Stomach (tissue), 9 donors: ENCODE results near the gene TBC1D3B. TPM values are rescaled to one million over a fixed set of nuclear protein-coding genes. Genes with fewer than 3 reads are reported as not detected.
"Not testable (repeated sequence)": the region's sequence is repeated elsewhere in the genome, so short reads cannot be mapped to it uniquely, and the experiment has no call there.

Experiments
- DNase-seq, 2 donors: peaks; one replicate each; pipeline versions ENCODE4 v3.0.0 to v3.0.0-alpha.2; 2013 to 2019
- H3K27ac ChIP-seq, 5 donors: fragments of 200-600 bp in 4 of 5; sonication (generic) in 4 of 5; one replicate each; pipeline ENCODE4 v1.5.1; 2013 to 2019; ENCODE audit warnings: mild to moderate bottlenecking in 1 of 5, moderate library complexity in 1 of 5
- H3K27me3 ChIP-seq, 3 donors: fragments of 200-600 bp; sonication (generic); one replicate each; pipeline ENCODE4 v1.5.1; 2017 to 2019; ENCODE audit warnings: mixed run types in 1 of 3
- H3K36me3 ChIP-seq, 4 donors: fragments of 200-600 bp; sonication (generic); 1 replicate in 3 of 4; 2 replicates in 1 of 4; pipeline ENCODE4 v1.5.1; 2016 to 2019
- H3K4me1 ChIP-seq, 4 donors: fragments of 200-600 bp; sonication (generic); one replicate each; pipeline ENCODE4 v1.5.1; 2016 to 2019
- H3K4me3 ChIP-seq, 4 donors: fragments of 200-600 bp; sonication (generic) in 3 of 4; one replicate each; pipeline ENCODE4 v1.5.1; 2016 to 2019; ENCODE audit warnings: mild to moderate bottlenecking in 1 of 4
- H3K9me3 ChIP-seq, 4 donors: fragments of 200-600 bp; sonication (generic); one replicate each; pipeline ENCODE4 v1.5.1; 2016 to 2019
- CTCF ChIP-seq, 7 experiments: fragments of 450-650 bp in 4 of 7; fragments of 200-600 bp in 3 of 7; sonication (generic) in 3 of 7; IDR thresholded peaks; one replicate each; pipeline ENCODE4 v1.5.1; 2016 to 2019; ENCODE audit warnings: antibody characterized with exemption in 7 of 7, control low read depth in 2 of 7, mild to moderate bottlenecking in 1 of 7
- EP300 ChIP-seq: sonication (generic); formaldehyde crosslinking; IDR thresholded peaks from one replicate; pipeline ENCODE4 v1.6.1; 2017; ENCODE audit warnings: antibody characterized with exemption
- POLR2A ChIP-seq, 4 donors: fragments of 450-650 bp; IDR thresholded peaks; one replicate each; pipeline ENCODE4 v1.6.1; 2016; ENCODE audit warnings: antibody characterized with exemption in 4 of 4, control low read depth in 2 of 4, mild to moderate bottlenecking in 1 of 4, moderate library complexity in 1 of 4
- POLR2AphosphoS5 ChIP-seq, 3 donors: sonication (generic); formaldehyde crosslinking; IDR thresholded peaks; one replicate each; pipeline ENCODE4 v1.6.1; 2016; ENCODE audit warnings: antibody characterized with exemption in 3 of 3
- WGBS, 5 donors: extraction: QIAGEN DNeasy Blood & Tissue Kit in 3 of 5; methylation state at CpG; one replicate each; pipeline versions ENCODE4 v1.1.5 to v1.1.7; 2013 to 2018; 5-methylcytosine and 5-hydroxymethylcytosine counted together
- intact Hi-C: fragments of 100-400 bp; cut with DNase I; formaldehyde crosslinking; loops from one replicate; pipeline ENCODE4 v1.15.1; 2023; ENCODE audit warnings: low total_unique reads
- polyA plus RNA-seq, 3 donors: library from polyadenylated mRNA; stranded (reverse); fragments of 200-250 nt; gene quantifications; one replicate each; pipeline ENCODE4 v1.2.3, GENCODE V29; 2013
- total RNA-seq, 5 donors: library from RNA; depleted of rRNA; stranded (reverse); fragments of >200 nt; gene quantifications; one replicate each; pipeline versions ENCODE4 v1.1.0 to v1.2.3, GENCODE V29; 2014 to 2016
- donor health status: healthy with polysubstance abuse.
- donor health status: Bipolar disorder and iron deficiency.
- donor health status: healthy.

The TBC1D3B gene
- total and polyA plus RNA-seq, 8 donors: 0.81 to 4.6 (median 1.6) TPM; not detected in 4

GRCh38 chr17:36209575-36209974 lies 33.1 kb upstream of the TBC1D3B start:
- TF ChIP-seq CTCF (IDR thresholded peaks at IDR 0.05): no peak
- TF ChIP-seq POLR2AphosphoS5 (IDR thresholded peaks at IDR 0.05): no peak
- TF ChIP-seq POLR2A (IDR thresholded peaks at IDR 0.05): no peak
- no peak for TF ChIP-seq EP300
- H3K27ac ChIP-seq: no peak overlapping the region
- no peaks in the 10 kb centered on the region for H3K9me3 ChIP-seq
- intact Hi-C loops: no loop called here
- DNase-seq: no peak
- peaks cover 0 to 11% (median 0%) of the 10 kb centered on the region in 3 donors for H3K27me3 ChIP-seq
- H3K4me1 ChIP-seq: peaks cover 0 to 5% (median 0%) of the 10 kb centered on the region in 4 donors
- no peak overlapping the region for H3K4me3 ChIP-seq
- no peaks in the 10 kb centered on the region for H3K36me3 ChIP-seq

- H3K9me3 ChIP-seq, H3K36me3 ChIP-seq, intact Hi-C loops, H3K27ac ChIP-seq, H3K27me3 ChIP-seq, H3K4me3 ChIP-seq, DNase-seq: not testable (repeated sequence)
- peaks cover 0 to 10% (median 0%) of the 10 kb centered on the region in 4 donors for H3K4me1 ChIP-seq
- 72 to 78% (median 74%) methylated on average over 6 of the region's 6 CpGs for WGBS, 5 donors
Observed at GRCh38 chr17:36207383-36207782, 30.9 kb upstream of the TBC1D3B start.

- H3K4me1 ChIP-seq: peaks cover 0 to 13% (median 0%) of the 10 kb centered on the region in 4 donors
- 17 to 42% (median 33%) methylated on average over 1 of the region's 1 CpG for WGBS, 5 donors
- DNase-seq, H3K27me3 ChIP-seq, H3K36me3 ChIP-seq, H3K9me3 ChIP-seq, H3K4me3 ChIP-seq, intact Hi-C loops, H3K27ac ChIP-seq: not testable (repeated sequence)
Observed at GRCh38 chr17:36206486-36206821, 30.0 kb upstream of the TBC1D3B start.

- Histone ChIP-seq H3K4me3 (no peak overlapping the region), H3K36me3 (no peaks in the 10 kb centered on the region), H3K9me3 (no peaks in the 10 kb centered on the region), H3K4me1 (peaks cover 0 to 13% (median 0%) of the 10 kb centered on the region in 4 donors), H3K27me3 (peaks cover 0 to 8% (median 0%) of the 10 kb centered on the region in 3 donors), H3K27ac (no peak overlapping the region)
- no peak for TF ChIP-seq POLR2A (IDR thresholded peaks at IDR 0.05)
- intact Hi-C loops: no loop called here
- 56 to 73% (median 65%) methylated on average over 4 of the region's 4 CpGs for WGBS, 5 donors
- no peak for DNase-seq
Observed at GRCh38 chr17:36205637-36206485, 29.4 kb upstream of the TBC1D3B start.

- Histone ChIP-seq H3K9me3 (no peaks in the 10 kb centered on the region), H3K27me3 (peaks cover 0 to 8% (median 0%) of the 10 kb centered on the region in 3 donors), H3K4me3 (no peak overlapping the region), H3K4me1 (peaks cover 0 to 8% (median 0%) of the 10 kb centered on the region in 4 donors), H3K36me3 (no peaks in the 10 kb centered on the region), H3K27ac (no peak overlapping the region)
- WGBS, 5 donors: 64 to 77% (median 74%) methylated on average over 7 of the region's 7 CpGs
- intact Hi-C loops: no loop called here
- TF ChIP-seq POLR2A (IDR thresholded peaks at IDR 0.05) (no peak), CTCF (IDR thresholded peaks at IDR 0.05) (no peak), POLR2AphosphoS5 (IDR thresholded peaks at IDR 0.05) (no peak), EP300 (no peak)
- no peak for DNase-seq
Observed at GRCh38 chr17:36204724-36205500, 28.5 kb upstream of the TBC1D3B start.
